Lower lobe of right lung (tissue), 2 donors: ENCODE results near the gene DOK3. TPM values are rescaled to one million over a fixed set of nuclear protein-coding genes. Genes with fewer than 3 reads are reported as not detected.
"Not testable (repeated sequence)": the region's sequence is repeated elsewhere in the genome, so short reads cannot be mapped to it uniquely, and the experiment has no call there.

Experiments used
- ATAC-seq, 2 donors: fragments of 200-7000 bp; cut with Tn5 transposase; one replicate each; pipeline ENCODE4 v1.9.1; 2020 to 2022; ENCODE audit warnings: mild to moderate bottlenecking in 2 of 2, moderate library complexity in 2 of 2
- DNase-seq: peaks from one replicate; pipeline ENCODE4 v3.0.0-alpha.2; 2020
- H3K27ac ChIP-seq: fragments of 200-600 bp; one replicate; pipeline ENCODE4 v1.8.0; 2022
- H3K27me3 ChIP-seq: fragments of 200-600 bp; one replicate; pipeline ENCODE4 v1.8.0; 2022; ENCODE audit warnings: low read depth
- H3K36me3 ChIP-seq: fragments of 200-600 bp; one replicate; pipeline ENCODE4 v1.8.0; 2022; ENCODE audit warnings: mild to moderate bottlenecking
- H3K4me1 ChIP-seq: fragments of 200-600 bp; one replicate; pipeline ENCODE4 v1.8.0; 2022
- H3K4me3 ChIP-seq: fragments of 200-600 bp; one replicate; pipeline ENCODE4 v1.8.0; 2022; ENCODE audit warnings: mild to moderate bottlenecking
- H3K9me3 ChIP-seq: fragments of 200-600 bp; one replicate; pipeline ENCODE4 v1.8.0; 2022
- intact Hi-C: fragments of 100-400 bp; cut with DNase I; formaldehyde crosslinking; loops from one replicate; pipeline ENCODE4 v1.11.0; 2022
- total RNA-seq: library from RNA; stranded (reverse); fragmentation: NEBNext Ultra II Directional; extraction: Animal tissue kit (Norgen Biotek cat#: 25700); gene quantifications from one replicate; pipeline ENCODE4 v1.2.1, GENCODE V29; 2021
- TF ChIP-seq, protein P1 (sequence below): fragments of 200-600 bp; IDR thresholded peaks from one replicate; pipeline ENCODE4 v1.8.0; 2022; ENCODE audit warnings: antibody characterized with exemption, mild to moderate bottlenecking
- donor health status: DM: no; HTN: yes; CAD: no; lungs with severe emphysema.

DOK3 gene
- total RNA-seq, 1 donor from 2014 or later = 76.5 TPM

DNA sequence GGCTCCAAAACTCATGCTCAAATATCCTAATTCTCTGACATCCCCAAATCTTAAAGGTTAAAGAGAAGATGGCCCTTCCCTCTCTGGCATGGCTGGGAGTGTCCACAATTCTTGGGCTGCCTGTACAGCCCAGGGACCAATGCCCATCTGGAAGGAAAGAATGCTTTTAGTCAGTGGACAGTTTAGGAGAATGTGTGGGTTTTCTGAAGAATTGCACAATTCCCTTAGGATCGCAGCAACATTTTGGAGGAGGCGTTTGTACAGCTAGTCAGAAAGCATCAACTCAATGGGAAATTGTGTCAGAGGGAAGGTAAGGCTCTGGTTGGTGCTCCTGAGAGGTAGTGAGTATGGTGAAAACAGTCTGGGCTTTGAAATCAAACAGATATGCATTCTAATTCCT is 29.8 kb upstream of the DOK3 start:
- DNase-seq (no peak), ATAC-seq (no peak)
- Histone ChIP-seq H3K4me3 (no peak overlapping the region), H3K36me3 (peaks cover 46% of the 10 kb centered on the region), H3K27ac (no peak overlapping the region), H3K27me3 (no peaks in the 10 kb centered on the region), H3K4me1 (peaks cover 24% of the 10 kb centered on the region), H3K9me3 (no peaks in the 10 kb centered on the region)
- TF ChIP-seq, protein P1, sequence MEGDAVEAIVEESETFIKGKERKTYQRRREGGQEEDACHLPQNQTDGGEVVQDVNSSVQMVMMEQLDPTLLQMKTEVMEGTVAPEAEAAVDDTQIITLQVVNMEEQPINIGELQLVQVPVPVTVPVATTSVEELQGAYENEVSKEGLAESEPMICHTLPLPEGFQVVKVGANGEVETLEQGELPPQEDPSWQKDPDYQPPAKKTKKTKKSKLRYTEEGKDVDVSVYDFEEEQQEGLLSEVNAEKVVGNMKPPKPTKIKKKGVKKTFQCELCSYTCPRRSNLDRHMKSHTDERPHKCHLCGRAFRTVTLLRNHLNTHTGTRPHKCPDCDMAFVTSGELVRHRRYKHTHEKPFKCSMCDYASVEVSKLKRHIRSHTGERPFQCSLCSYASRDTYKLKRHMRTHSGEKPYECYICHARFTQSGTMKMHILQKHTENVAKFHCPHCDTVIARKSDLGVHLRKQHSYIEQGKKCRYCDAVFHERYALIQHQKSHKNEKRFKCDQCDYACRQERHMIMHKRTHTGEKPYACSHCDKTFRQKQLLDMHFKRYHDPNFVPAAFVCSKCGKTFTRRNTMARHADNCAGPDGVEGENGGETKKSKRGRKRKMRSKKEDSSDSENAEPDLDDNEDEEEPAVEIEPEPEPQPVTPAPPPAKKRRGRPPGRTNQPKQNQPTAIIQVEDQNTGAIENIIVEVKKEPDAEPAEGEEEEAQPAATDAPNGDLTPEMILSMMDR = no peak
- intact Hi-C loops = no loop called here

DNA sequence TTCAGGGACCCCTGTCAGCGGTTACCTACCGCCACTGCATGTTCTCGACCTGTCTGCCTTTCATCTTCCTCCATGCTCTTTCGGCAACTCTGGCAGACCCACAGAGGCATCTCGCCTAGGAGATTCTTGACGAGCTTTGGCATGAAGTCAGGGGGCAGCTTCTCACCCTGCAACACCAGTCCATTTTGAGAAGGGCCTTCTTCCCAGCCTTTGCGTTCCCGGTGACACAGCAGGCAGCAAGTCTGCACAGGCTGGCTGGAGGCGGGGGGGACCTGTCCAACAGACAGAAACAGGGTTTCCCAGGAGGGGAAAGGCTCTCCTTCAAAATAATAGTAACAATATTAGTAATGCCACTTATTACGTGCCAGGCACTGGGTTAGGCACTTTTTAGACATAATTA is 29.2 kb upstream of the DOK3 start:
- H3K4me3 ChIP-seq = no peak overlapping the region
- H3K9me3 ChIP-seq = no peaks in the 10 kb centered on the region
- ATAC-seq = no peak
- TF ChIP-seq, protein P1 = no peak
- intact Hi-C loops = no loop called here
- H3K4me1 ChIP-seq = peaks cover 24% of the 10 kb centered on the region
- H3K27ac ChIP-seq = no peak overlapping the region
- H3K27me3 ChIP-seq = no peaks in the 10 kb centered on the region
- peaks cover 52% of the 10 kb centered on the region for H3K36me3 ChIP-seq
- no peak for DNase-seq

DNA sequence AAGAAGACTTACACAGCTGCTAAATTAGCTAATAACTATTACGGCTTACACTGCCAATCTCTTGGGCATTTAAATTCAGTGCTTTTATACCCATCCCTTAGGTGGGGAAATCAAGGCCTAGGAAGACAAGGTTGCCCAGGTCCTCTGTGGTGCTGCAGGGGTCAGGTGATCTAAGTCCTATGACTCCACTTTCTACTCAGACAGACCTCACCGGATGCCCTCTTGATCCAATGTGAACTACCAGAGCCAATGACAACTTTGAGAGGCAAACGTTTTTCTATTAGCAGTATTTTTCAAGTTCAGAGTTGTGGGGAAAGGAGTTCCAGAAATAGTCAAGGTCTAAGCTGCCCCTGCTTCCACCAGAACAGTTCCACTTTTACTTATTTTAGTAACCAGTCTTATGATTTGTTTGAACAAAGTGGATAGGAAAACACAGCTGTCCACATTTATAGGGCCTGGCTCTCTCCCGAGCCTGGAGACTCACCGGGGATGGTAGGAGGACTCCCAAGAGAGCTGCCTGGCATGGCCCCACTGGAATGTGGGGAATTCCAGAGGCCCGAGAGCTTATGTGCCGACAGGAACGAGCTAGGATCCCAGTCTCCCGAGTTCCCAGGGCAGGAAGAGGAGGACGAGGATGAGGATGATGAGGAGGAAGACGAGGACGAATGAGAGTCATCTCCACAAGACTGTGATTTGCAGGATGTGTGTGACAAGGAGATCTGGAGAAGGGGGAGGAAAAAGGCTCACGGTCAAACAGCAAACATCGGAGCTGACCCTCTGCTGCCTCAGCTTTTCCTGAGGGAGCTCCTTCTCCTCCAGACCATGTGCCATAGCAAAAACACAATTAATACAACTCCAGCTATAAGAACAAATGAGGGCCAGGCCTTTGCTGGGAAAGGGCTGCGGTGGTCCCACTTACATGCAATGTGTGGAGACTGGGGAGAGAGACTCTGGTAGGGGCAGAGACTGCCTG is 28.0 kb upstream of the DOK3 start:
- no peak overlapping the region for H3K4me3 ChIP-seq
- intact Hi-C loops = no loop called here
- peaks cover 24% of the 10 kb centered on the region for H3K4me1 ChIP-seq
- no peak overlapping the region for H3K27ac ChIP-seq
- ATAC-seq = peak; percentile 71 to 90
- no peaks in the 10 kb centered on the region for H3K9me3 ChIP-seq
- H3K36me3 ChIP-seq = peaks cover 62% of the 10 kb centered on the region
- no peaks in the 10 kb centered on the region for H3K27me3 ChIP-seq
- TF ChIP-seq, protein P1 = no peak
- no peak for DNase-seq

DNA sequence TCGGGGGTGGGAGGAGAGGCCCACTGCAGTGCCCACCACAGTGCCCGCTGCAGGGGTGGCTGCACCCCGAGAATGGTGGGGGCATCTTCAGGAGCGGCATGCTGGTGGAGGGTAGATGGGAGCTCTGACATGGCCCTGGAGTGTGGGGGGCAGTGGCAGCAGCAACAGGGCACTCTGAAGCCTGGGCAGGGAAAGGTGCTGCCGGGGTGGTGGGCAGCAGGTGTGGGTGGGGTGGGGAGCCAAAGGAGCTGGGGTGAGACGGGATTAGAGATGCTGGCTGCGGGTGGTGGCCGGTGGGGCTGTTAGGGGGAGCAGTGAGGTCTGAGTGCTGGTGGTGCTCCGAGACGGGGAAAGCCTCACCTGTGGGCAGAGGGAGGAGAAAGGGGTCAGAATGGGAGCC is 26.8 kb upstream of the DOK3 start:
- Histone ChIP-seq H3K9me3 (no peaks in the 10 kb centered on the region), H3K36me3 (peaks cover 75% of the 10 kb centered on the region), H3K27me3 (no peaks in the 10 kb centered on the region), H3K4me1 (peaks cover 24% of the 10 kb centered on the region), H3K4me3 (no peak overlapping the region), H3K27ac (no peak overlapping the region)
- intact Hi-C loops = no loop called here
- DNase-seq (no peak), ATAC-seq (peak in 1 of 2 donors; percentile 19)
- TF ChIP-seq, protein P1 = no peak

DNA sequence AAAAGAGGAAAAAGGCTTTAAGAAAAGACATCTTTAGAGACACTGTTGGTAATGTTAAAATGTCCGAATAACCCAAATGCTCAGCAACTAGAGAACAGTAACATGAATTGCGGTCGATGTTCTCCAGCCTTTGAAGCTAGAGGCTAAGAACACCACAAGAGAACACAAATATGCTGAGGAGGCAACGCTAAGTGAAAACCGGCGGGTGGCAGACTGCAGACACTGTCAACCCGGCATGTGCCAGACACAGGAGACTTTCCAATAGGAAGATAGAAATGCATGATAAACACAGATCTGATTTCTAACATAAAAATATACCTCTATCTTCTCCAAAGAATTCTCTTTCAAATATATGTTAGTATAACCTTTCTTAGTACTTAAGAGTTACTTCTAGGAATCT is 25.5 kb upstream of the DOK3 start:
- no peak for DNase-seq
- Histone ChIP-seq H3K36me3 (peaks cover 87% of the 10 kb centered on the region), H3K4me1 (peaks cover 30% of the 10 kb centered on the region)

DNA sequence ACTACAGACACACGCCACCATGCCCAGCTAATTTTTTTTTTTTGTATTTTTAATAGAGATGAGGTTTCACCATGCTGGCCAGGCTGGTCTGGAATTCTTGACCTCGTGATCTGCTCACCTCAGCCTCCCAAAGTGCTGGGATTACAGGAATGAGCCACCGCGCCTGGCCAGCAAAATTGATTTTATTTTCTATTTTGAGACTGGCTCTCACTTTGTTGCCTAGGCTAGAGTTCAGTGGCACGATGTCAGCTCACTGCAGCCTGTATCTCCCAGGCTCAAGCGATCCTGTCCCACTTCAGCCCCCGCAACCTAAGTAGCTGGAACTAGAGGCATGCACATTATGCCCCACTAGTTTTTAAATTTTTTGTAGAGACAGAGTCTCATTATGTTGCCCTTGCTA is 24.8 kb upstream of the DOK3 start:
- H3K4me1 ChIP-seq = peaks cover 31% of the 10 kb centered on the region
- H3K27ac ChIP-seq, H3K4me3 ChIP-seq, H3K9me3 ChIP-seq, DNase-seq, intact Hi-C loops, ATAC-seq, H3K27me3 ChIP-seq: not testable (repeated sequence)
- H3K36me3 ChIP-seq = peaks cover 94% of the 10 kb centered on the region

More for the DNA sequence above, 25.5 kb upstream of the DOK3 start:
- Histone ChIP-seq H3K9me3 (no peaks in the 10 kb centered on the region), H3K4me3 (no peak overlapping the region), H3K27ac (no peak overlapping the region), H3K27me3 (no peaks in the 10 kb centered on the region)
- intact Hi-C loops = no loop called here
- no peak for ATAC-seq
- TF ChIP-seq, protein P1 = no peak
